ENCODE results near the gene CDCA8.

The CDCA8 gene

DNA sequence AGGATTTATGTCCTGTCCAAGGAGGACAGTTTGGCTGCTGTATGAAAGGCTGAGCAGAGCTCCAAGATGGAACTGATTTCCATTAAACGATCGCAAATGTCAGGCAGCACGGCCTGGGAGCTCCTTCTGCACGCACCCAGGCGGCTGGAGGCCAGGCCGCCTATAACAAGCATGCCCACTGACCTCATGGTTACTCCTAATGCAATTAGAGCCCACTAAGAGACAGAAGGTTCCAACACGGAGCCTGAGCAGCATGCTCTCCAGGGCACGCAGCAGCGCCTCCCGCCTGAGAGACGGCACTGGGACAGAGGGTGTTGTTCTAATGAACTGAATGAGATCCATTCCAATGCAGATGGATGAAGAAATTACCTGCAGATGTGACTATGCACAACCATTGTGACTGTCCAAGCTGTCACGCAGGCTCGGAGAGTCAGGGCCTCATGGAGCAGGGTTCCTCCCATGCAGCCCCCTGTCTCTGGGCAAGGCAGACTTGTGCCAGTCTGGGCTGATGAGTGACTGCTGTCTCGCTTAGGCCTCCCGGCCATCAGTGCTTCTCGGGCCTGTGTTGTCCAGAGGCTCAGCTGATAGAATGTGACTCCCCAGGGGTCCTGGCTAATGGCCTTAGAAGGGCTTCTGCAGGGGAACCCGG lies 25.2 kb upstream of the CDCA8 start:
- H3K27me3 ChIP-seq, result no peaks in the 10 kb centered on the region
- peak; percentile 44 for DNase-seq
- H3K36me3 ChIP-seq, result no peaks in the 10 kb centered on the region
- H3K4me1 ChIP-seq, result peaks cover 15% of the 10 kb centered on the region
- no peak overlapping the region for H3K4me3 ChIP-seq (ENCODE audit: low read depth, low read length)
- TF ChIP-seq, protein P1, sequence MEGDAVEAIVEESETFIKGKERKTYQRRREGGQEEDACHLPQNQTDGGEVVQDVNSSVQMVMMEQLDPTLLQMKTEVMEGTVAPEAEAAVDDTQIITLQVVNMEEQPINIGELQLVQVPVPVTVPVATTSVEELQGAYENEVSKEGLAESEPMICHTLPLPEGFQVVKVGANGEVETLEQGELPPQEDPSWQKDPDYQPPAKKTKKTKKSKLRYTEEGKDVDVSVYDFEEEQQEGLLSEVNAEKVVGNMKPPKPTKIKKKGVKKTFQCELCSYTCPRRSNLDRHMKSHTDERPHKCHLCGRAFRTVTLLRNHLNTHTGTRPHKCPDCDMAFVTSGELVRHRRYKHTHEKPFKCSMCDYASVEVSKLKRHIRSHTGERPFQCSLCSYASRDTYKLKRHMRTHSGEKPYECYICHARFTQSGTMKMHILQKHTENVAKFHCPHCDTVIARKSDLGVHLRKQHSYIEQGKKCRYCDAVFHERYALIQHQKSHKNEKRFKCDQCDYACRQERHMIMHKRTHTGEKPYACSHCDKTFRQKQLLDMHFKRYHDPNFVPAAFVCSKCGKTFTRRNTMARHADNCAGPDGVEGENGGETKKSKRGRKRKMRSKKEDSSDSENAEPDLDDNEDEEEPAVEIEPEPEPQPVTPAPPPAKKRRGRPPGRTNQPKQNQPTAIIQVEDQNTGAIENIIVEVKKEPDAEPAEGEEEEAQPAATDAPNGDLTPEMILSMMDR (IDR thresholded peaks at IDR 0.05; ENCODE audit: low read depth, low read length), result no peak
- no peaks in the 10 kb centered on the region for H3K9me3 ChIP-seq

DNA sequence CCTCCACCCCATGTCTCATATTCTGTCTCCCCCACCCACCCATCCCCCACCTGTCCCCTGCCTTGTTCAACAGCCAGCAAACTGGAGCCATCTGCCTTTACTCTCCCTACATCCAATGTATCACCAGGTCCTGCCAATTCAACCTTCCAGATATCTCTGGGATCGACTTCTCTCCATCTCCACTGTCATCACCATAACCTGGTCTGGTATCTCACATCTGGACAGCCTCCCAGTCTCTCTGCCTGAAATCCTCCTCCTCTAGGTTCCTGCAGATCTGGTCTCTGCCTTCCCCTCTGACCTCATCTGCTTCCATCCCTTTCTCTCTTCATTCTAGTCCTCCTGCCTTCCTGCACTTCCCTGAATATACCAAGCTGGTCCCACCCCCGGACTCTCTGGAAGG lies 22.2 kb upstream of the CDCA8 start:
- no peaks in the 10 kb centered on the region for H3K36me3 ChIP-seq

DNA sequence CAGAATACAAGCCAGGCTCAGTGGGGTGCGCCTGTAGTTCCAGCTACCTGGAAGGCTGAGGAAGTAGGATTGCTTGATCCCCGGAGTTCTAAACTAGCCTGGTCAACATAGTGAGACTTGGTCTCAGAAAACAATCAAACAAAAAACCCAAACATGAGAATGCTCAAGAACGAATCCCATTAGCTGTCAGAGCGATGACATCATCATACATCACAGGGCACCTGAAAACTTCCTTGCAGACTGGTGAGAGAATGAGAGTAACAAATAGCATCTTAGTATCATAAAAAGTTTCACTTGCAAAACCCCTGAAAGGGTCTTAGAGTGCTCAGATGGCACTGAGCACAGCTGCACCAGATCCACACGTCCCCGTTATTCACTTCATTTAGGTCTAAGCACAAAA lies 21.1 kb upstream of the CDCA8 start:
- DNase-seq, result no peak
- TF ChIP-seq, protein P1 (IDR thresholded peaks at IDR 0.05; ENCODE audit: low read depth, low read length), result no peak
- H3K4me1 ChIP-seq, result peaks cover 8% of the 10 kb centered on the region
- no peaks in the 10 kb centered on the region for H3K9me3 ChIP-seq
- H3K36me3 ChIP-seq, result no peaks in the 10 kb centered on the region
- no peak overlapping the region for H3K4me3 ChIP-seq (ENCODE audit: low read depth, low read length)
- no peaks in the 10 kb centered on the region for H3K27me3 ChIP-seq

More for the DNA sequence above, 22.2 kb upstream of the CDCA8 start:
- no peak overlapping the region for H3K4me3 ChIP-seq (ENCODE audit: low read depth, low read length)
- no peaks in the 10 kb centered on the region for H3K27me3 ChIP-seq
- H3K4me1 ChIP-seq, result peaks cover 8% of the 10 kb centered on the region
- no peak for DNase-seq
- no peaks in the 10 kb centered on the region for H3K9me3 ChIP-seq
- TF ChIP-seq, protein P1 (IDR thresholded peaks at IDR 0.05; ENCODE audit: low read depth, low read length), result no peak

DNA sequence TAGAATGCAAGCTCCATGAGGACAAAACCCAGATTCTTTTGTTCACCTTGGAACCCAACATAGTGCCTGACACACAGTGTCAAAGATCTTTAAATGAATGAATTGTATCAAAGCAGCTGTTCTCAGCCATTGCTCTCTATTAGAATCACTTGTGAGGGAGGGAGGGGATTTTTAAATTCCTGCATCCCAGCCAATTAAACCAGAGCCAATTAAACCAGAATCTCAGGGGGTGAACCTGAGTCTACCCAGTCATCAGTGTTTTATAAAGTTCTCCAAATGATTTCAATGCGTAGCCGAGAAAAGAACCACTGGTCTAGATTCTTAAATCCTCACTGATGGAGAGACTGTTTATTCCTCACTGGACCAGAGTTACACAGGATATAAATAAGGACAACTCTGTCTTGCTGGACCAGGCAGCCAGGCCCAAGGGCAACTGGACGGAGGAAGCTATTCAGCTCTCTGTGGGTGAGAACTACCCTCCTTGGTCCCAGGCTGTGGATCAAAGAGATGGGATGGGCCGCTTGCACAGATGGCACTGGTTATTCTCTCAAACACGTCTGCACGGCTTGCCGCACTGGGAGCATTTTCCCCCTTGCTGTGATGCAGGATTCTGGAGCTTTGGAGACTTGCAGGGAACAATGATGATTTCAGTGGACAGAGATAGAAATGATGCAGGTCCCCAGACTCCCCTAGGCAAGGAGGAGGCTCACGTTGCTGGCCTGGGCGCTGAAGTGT lies 20.0 kb upstream of the CDCA8 start:
- TF ChIP-seq, protein P1 (IDR thresholded peaks at IDR 0.05; ENCODE audit: low read depth, low read length), result no peak
- no peak for DNase-seq
- Histone ChIP-seq H3K9me3 (no peaks in the 10 kb centered on the region), H3K4me3 (ENCODE audit: low read depth, low read length) (no peak overlapping the region), H3K27me3 (no peaks in the 10 kb centered on the region), H3K36me3 (no peaks in the 10 kb centered on the region), H3K4me1 (peaks cover 1% of the 10 kb centered on the region)

DNA sequence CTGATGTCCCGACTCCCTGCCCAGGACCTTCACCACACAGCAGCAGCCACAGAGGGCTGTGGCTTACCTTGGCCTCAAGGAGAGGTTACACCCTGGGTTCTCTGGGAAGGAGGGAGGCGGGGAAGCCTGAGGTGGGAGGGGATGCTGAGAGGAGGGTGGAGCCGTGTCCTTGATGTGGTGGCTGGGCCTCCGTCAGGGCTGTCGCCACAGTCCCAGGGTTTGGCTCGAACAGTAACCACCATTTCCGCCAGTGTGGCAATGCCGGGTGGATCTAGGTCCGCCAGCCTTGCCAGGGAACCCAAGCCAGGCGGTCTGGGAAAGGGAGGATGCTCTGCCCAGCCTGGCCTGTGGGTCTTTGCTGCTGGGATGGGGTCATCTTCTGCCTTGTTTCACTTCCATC lies 18.4 kb upstream of the CDCA8 start:
- Histone ChIP-seq H3K9me3 (no peaks in the 10 kb centered on the region), H3K4me1 (no peaks in the 10 kb centered on the region), H3K4me3 (ENCODE audit: low read depth, low read length) (no peak overlapping the region), H3K36me3 (no peaks in the 10 kb centered on the region), H3K27me3 (no peaks in the 10 kb centered on the region)
- TF ChIP-seq, protein P1 (IDR thresholded peaks at IDR 0.05; ENCODE audit: low read depth, low read length), result no peak
- no peak for DNase-seq
